HuH-7.5 (cell line): ENCODE data around the gene SORCS2.

Experiments used
- DNase-seq: peaks from one replicate; pipeline ENCODE4 v3.0.0; 2011; ENCODE audit warnings: low spot score

SORCS2 gene

DNA sequence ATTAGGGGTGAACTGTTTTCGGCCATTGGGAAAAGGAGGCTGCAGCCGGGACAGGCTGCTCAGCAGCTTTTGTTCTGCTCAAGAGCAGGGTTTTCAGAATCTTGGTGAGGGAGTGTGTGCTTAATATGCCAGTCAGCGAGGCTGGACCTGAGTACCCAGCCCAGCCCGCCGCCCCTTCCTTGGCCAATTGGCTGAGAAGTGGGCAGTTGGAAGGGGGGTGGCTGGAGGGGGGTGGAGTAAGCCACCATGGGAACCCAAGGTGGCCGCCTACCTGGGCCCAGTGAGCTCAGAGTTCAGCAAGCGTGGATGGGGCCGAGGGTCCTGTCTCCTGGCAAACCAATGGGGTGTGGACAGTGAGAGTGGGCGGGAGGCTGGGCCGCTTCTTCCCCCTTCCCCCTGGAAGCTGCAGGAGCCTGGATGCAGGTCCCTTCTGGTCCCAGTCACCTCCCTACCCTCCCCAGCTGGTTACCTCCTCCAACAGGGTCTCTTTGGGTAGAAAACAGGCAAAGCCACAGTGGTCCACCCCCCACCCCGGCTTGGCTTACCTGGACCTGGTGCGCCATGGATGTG lies 52.5 kb downstream of the SORCS2 start:
- DNase-seq: no peak

DNA sequence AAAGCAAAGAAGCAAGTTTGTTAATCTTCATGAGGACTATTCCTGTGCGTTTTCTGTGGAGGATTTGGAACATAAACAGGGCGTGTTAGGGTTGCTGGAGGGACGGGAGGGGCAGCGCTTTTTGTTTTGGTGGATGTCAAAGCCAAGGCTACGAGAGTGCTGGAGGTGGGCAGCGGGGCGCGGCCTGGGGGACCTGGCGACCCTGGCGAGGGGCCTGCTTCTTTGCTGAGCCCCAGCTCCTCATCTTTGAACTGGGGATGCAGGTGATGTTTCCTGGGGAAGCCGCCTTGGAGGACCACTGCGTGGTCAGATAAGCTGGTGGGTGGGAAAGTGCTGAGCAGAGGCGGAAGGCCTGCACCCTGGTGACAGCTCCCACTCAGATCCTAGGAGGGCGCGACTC lies 55.2 kb downstream of the SORCS2 start:
- no peak for DNase-seq

DNA sequence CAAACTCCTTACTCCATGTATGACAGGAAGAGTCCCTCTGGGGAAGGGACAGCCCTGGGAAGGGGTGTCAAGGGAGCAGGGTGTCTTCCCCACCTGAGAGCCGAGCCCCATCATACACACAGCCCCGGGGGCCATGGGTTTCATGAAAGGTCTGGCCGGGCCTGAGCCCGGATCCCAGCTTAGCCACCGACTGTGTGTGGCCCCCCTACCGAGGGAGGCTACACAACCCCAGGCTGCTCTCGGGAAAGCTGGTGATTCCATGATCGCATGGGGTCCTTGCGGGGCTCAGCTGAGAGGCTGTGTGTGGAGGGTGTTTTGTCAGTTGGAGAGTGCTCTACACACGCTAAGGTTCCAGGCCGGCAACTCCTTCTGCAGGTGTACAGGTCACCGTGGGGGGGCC lies 55.6 kb downstream of the SORCS2 start:
- no peak for DNase-seq

DNA sequence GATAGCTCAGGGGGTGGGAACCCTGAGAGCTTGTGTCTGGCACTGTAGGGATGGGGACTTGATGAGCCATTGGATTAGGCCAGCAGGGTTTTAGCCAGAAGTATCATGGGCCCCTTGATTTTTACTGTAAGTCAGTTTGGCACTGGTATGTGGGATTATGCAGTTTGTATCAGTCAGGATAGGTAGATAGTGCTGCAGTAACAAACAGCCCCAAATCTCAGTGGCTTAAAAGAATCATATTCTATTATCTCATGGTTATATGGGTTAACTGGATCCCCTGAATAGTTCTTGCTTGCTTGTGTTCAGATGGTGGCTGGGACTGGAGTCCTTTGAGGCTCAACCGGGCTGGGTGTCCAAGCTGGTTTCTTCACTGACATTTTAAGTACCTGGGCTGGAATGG lies 56.5 kb downstream of the SORCS2 start:
- no peak for DNase-seq

DNA sequence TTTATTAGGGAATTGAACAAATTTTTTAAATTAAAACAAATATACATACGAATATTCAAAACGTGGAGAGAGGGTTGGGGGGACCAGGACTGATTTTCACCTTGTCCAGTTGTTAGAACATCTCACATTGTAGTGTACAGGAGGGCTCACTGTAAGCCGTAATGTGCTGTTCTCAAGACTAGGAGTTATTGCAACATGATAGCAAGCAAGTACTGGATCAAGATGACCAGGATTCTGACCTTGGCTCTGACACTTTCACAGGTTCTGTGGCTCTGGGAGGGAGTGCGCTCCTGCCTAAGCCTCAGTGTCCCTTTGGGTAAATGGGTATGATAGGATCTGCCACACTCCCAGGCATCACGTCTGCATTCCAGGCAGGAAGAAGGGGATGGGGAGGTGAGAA lies 59.0 kb downstream of the SORCS2 start:
- DNase-seq: no peak

DNA sequence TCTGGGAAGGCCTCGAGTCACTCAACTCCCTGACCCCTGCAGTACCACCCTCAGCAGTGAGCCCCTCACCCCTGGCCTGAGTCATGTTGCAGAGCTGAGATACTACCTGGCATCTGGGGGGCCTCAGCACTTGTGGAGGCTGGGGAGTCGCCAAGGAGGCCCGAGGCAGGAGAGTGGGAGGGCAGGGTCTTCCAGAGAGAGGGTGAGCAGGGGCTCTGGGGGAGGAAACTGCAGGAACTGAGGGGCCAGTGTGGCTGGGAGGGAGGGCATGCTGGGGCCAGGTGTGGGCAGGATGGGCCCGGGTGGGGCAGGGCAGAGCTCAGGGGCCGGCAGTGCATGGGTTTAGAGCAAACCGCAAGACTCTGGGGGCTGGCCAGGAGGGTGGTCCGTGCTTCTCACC lies 59.7 kb downstream of the SORCS2 start:
- DNase-seq: no peak

DNA sequence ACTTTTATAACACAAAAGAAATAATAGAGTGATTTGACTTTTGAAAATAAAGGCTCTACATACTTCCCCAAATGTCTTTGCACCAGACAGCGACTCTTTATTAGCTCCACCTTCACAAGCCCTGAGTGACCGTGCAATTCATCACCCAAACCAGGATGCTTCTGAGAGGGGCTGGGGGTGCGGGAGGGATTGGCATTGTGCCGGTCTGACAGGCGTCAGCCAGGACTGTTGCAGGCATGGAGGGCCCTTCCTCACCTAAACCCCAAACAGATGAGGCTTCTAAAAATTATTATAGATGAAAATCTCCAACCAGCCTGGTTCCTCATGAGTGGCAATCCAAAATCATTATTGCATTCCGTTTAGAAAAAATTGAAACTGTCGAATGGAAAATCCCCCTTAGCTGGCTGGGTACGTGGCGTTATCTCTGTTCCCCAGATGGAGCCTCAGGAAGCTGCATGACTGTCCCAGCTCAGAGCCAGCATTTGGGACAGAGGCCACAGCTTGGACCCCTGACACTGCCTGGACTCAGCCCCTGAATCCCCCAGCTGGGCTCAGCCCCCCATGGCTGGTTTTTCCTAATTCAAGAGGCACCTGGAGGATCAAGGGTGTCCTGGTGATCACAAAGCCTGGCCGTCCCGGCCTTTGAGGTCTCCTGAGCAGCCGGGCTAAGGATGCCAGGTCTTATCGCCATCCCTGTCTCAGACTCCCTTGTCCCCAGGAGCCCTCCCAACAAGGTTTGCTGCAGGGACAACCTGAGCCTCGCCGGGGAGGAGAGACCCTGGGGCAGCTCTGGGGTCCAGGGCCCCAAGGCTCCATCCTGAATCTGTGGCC lies 60.4 kb downstream of the SORCS2 start:
- DNase-seq: no peak

DNA sequence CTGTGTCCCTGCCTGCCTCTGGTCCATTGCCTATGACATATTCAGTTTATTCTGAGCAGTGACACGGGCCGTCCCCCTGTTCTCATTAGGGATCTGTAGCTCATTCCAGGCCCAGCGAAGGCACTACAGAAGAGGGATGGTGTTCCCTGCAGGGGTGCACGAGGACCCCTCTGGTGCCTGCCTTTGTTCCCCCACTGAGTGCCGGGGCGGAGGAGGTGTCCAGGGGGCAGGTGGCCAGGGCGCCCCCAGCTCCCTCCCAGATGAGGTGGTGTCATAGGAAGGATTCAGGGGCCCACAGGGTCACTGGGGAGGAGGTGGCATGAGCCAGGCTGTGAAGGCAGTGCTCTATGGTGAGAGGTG lies 61.0 kb downstream of the SORCS2 start:
- DNase-seq: no peak

DNA sequence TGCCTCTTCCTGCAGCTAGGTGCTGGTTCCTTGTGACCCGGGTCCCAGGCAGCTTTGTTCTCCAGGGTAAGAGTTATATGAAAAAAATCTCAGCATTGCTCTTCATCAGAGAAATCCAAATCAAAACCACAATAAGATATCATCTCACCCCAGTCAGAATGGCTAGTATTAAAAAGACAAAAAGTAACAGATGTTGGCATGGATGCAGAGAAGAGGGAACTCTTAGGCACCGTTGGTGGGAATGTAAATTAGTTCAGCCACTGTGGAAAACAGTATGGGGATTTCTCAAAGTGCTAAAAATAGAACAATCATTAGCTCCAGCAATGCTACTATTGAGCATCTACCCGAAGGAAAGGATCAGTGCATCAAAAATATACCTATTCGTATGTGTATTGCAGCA lies 61.5 kb downstream of the SORCS2 start:
- DNase-seq: no peak

DNA sequence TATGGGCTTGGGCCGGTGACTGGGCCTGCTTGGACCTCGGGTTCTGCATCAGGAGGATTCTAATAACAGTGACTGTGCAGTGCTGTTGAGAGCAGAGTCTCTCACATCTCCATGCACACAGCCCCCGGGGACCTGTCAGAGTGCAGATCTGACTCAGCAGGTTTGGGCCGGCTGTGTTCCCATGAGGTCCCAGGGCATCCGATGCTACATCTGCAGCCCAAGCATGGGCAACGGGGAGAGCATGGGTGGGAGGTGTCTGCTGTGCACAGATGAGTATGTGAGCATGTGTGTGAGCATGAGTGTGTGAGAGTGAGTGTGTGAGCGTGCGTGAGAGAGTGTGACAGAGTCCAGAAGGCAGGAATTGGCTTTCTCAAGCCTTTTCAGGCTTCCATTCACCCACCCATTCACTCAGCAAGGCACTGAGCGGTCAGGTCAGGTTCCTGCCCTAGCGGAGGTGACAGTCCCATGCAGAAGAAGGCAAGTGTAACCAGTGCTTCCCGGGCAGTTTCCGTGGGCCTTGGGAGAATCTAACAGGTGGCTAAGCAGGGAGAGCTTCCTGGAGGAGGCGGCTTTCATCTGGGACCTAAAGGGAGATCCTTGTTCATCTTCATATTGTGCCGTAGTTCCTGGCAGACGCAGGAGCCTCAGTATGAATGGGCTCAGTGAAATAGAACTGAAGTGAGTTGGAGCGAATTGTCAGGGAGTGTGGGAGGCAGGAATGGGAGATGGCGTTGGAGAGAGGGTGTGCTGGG lies 62.6 kb downstream of the SORCS2 start:
- DNase-seq: no peak

DNA sequence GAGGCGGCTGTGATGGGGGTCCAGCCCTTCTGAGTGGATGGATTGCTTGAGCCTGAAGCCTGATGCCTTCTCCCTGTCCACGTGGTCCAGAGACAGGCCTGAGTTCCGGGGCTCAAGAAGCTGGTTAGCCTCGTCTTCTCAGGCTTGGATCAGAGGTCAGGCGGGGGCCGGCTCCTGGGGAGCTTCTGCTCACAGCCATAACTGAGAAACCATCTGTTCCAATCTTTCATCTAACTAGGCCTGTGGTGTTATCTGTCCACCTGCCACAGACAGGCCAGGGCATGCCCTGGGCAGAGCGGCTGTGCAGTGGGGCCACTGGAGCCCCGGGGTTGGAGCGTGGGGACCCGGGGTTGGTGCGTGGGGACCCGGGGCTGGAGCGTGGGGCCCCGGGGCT lies 63.1 kb downstream of the SORCS2 start:
- DNase-seq: no peak

DNA sequence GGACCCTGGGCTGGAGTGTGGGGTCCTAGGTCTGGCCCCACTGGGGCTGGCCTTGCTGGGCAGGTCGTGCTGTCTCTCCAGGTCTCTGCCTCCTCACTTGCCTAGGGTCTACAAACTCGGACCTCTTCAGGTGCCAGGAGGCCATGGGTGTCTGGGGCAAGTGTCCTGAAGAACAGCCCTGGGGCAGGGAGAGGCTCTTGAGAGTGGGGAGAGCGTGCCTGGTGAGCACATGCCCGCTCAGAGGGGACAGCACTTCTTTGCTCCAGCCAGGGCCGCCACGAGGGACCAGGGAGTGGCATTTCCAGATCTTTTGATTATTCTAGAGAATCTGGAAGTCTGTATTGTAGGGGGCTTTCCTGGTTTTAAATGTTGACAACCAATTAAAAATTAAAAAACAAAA lies 63.7 kb downstream of the SORCS2 start:
- no peak for DNase-seq

DNA sequence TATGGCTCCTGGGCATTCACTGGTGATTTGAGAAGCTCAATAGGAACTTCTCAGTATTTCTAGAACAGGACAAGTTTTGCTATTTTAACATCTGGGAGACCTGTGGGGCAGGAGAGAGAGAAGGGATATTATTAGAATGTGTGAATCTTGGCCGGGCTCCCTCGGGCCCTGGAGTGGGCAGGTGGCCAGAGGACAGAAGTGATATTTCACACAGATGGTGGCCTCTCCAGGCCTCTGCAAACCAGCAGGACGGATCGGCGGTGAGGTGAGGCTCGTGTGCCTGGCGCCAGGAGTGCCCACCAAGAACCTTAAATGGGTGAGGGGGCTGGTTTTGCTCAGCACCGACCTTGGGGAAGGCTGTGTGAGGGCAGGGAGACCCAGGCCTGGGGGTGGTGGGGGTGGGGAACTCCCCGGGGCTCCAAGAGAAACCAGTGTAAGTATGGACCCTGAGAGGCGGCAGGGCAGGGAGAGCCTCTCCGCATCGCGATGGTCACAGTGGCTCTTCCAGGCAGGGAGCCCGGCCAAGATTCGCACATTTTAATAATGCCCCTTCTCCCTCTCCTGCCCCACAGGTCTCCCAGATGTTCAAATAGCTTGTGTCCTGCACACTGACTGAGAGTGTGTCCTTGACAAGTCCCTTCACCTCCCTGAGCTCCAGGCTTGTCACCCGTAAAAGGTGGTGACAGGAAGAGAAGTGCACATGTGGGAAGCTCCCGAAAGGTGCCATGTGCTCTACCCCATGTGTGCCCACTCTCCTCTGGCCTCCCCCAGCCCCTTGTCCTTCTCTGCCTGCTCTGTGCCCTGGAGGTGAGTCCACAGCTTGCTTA lies 64.9 kb downstream of the SORCS2 start:
- no peak for DNase-seq

DNA sequence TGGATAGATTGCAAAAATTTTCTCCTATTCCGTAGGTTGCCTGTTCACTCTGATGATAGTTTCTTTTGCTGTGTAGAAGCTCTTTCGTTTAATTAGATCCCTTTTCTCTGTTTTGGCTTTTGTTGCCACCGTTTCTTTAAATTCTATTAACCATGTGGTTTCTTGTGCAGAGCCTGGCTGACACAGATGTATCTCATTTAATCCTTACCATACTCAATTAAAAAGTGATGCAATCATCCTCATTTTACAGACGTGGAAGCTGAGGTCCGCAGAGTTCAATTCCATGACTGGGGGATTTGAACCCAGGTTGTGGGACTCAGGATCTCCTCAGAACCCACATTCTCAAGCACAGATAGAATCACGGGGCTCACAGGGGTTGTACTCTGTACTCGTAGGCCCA lies 66.7 kb downstream of the SORCS2 start:
- DNase-seq: no peak

DNA sequence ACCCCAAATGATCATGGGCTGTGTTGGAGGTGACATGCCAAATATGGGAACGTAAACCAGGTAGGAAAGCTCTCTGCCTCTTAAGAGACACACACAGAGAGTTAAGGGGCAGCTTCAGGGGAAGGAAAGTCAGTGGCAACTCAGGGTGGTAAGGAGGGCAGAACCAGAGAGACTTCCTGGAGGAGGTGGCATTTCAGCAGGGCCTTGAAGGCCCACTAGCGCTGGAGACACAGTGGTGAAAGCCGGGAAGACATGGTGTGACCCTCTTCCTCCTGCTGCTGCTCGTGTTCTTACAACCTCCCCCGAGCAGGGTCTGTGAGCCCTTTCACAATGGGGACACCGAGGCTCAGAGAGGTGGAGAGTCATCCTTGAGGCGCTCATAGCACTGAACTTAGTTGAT lies 68.2 kb downstream of the SORCS2 start:
- DNase-seq: no peak

DNA sequence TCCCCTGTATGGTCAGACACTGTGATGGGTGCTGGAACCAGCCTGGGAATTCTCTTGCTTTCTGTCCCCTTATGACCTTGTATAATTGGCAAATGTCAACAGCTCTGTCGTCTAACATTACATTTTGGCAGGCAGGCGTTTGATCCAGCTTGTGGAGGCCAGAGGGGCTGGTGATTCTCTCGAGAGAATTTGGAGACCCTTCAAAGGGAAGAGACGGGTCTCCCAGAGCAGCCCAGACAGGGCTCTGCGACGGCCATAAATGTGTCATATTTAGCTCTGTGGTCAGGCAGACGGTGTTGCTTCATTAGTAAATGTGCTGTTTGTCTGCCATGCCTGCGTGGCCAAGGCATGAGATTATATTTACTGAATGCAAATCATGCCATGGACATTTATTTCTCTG lies 68.7 kb downstream of the SORCS2 start:
- DNase-seq: no peak

DNA sequence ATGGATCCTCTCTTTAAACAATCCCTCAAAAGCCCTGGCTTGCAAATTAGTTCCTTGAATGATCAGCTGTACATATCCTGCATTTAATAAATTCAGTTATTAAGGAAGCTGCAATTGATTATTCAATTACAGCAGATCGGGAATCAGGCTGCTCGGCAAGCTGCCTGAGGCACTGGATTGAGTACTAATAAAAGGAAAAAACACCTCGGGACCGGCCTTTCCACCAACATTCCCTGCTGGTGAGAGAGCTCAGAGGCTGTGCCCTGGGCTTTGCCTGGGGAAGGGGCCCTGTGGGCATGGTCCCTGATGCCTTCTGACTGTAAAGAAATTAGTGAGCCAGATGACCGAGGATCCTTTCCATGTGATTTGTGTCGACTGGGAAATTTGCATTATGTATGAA lies 69.2 kb downstream of the SORCS2 start:
- no peak for DNase-seq

DNA sequence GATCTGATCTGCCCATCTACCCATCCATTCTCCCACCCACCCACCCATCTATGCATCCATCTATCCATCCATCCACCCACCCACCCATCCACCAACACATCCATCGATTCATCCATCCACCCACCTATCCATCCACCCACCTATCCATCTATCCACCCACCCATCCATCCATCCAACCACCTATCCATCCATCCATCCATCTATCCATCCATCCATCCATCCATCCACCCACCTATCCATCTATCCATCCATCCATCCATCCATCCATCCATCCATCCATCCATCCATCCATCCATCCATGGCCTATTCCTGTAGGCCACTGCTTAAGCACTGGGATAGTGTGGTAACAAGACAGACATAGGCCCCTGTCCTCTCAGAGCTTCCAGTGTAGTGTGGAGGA lies 69.8 kb downstream of the SORCS2 start:
- DNase-seq: no peak

DNA sequence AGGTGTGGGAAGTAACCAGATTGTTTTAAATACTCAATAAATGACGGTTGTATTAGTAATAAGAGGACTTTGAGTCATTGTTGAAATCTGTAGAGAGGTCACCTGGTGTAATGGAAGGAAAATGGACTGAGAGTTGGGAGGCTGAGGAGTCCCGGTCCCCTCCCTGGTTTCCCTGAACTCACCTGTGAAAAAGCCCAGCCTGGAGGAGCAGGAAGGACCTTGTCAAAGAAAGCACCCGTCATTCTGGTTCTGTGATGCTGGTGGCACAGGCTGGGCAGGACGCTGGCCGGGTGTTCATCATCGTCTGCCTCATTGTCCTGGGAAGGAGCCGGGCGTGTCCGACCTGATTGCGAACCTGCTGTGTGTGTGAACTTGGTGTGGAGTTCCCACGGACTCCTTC lies 70.8 kb downstream of the SORCS2 start:
- no peak for DNase-seq

DNA sequence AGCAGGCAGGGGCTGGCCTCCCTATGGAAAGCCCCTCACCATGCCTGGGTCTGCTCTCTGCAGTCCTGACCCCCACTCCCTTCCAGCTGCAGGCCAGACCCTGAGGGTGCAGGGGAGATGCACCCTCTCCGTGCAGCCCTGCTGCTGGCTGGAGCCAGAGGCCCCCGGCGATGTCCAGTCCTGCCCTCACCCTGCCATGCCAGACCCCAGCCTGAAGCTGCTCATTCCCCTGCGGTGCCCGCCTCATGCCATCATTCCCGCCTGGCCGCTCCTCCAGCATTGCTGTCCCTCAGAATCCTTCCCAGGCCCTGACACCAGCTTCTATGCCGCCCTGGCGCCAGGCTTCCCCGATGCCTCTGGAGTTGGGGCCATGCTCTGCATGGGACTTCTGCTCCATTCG lies 72.4 kb downstream of the SORCS2 start:
- DNase-seq: no peak

DNA sequence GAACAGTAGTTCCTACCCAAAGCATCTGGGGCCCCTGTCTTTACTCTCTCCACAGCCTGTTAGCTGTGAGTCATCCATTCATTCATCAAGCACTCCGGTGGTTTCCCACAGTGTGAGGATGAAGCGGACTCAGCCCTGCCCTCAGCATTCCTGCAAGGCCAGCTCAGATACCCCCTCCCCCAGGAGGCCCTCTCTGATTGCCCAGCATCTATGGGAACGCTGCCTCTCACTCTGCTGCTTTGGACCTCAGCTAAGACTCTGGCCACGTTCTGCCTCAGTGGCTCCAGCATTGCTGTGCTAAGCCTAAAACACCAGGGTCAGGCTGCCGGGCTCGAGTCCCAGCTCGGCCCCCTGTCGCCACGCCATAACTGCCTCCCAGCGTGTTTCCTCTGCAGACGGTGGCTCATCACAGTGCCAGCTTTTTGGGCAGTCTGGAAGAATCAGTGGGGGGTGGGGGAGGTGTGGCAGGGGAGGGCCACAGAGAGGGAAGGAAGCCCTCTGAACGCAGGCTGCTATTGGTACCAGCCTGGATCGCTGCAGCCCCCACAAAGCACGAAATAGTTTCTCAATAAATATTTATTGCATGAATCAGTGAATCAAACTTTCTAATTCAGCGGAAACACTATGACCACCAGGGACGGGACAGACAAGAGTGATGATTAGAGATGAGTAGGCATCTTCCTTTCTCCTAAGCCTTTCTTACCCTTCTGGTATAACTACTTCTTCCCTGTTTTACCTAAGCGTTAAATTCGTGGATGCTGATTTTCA lies 74.4 kb downstream of the SORCS2 start:
- DNase-seq: no peak

DNA sequence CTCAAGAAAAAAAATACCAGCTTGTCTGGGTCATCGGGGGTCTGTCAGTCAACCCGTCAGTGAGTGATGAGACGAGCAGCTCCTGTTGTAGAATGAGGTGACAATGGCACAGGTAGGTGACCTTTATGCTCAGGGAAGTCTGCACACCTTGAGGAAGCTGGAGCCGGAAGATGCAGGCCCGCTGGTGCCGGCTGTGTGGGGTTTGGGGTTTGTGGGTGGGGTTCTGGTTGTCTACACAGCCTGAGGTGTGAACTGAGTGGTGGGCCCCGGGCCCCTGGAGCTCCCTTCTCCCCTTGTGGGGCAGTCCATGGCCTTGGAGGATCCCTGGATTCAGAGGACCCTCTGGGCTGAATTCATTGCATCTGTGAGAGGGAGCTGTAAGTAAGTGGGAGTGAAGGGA lies 75.5 kb downstream of the SORCS2 start:
- DNase-seq: no peak
